Epidermal melanocyte (primary cell): ENCODE data around the gene CDH6.

Experiments
- DNase-seq: peaks from one replicate; pipeline ENCODE4 v3.0.0; 2011; ENCODE audit warnings: low spot score; ENCODE audit not compliant: insufficient read length

Gene CDH6

GRCh38 chr5:31250201-31250600, 56.7 kb downstream of the CDH6 start:
- DNase-seq: no peak

- DNase-seq: no peak
These were observed 57.5 kb downstream of the CDH6 start for GRCh38 chr5:31251032-31251431.

- no peak for DNase-seq
These were observed 61.6 kb downstream of the CDH6 start for GRCh38 chr5:31255041-31255440.

GRCh38 chr5:31268256-31268655, 74.8 kb downstream of the CDH6 start:
- DNase-seq: no peak

GRCh38 chr5:31268686-31269085, 75.2 kb downstream of the CDH6 start:
- no peak for DNase-seq

- DNase-seq: no peak
These were observed 75.8 kb downstream of the CDH6 start for GRCh38 chr5:31269259-31269658.

GRCh38 chr5:31270396-31270795, 76.9 kb downstream of the CDH6 start:
- DNase-seq: no peak

GRCh38 chr5:31271567-31271966, 78.1 kb downstream of the CDH6 start:
- no peak for DNase-seq

GRCh38 chr5:31273161-31273560, 79.7 kb downstream of the CDH6 start:
- no peak for DNase-seq

GRCh38 chr5:31273631-31274378, 80.3 kb downstream of the CDH6 start:
- no peak for DNase-seq

- no peak for DNase-seq
These were observed 86.7 kb downstream of the CDH6 start for GRCh38 chr5:31280210-31280609.

- DNase-seq: no peak
These were observed 89.8 kb downstream of the CDH6 start for GRCh38 chr5:31283326-31283725.

- no peak for DNase-seq
These were observed 91.5 kb downstream of the CDH6 start for GRCh38 chr5:31285025-31285424.

- no peak for DNase-seq
These were observed 94.5 kb downstream of the CDH6 start for GRCh38 chr5:31287985-31288384.

- DNase-seq: no peak
These were observed 95.9 kb downstream of the CDH6 start for GRCh38 chr5:31289429-31289828.

GRCh38 chr5:31291323-31291854, 97.9 kb downstream of the CDH6 start:
- DNase-seq: no peak

GRCh38 chr5:31300501-31300900, 107.0 kb downstream of the CDH6 start:
- no peak for DNase-seq

- DNase-seq: no peak
These were observed 108.3 kb downstream of the CDH6 start for GRCh38 chr5:31301833-31302232.

GRCh38 chr5:31303688-31304087, 110.2 kb downstream of the CDH6 start:
- no peak for DNase-seq

- no peak for DNase-seq
These were observed 124.2 kb downstream of the CDH6 start for GRCh38 chr5:31317665-31318064.

GRCh38 chr5:31319335-31319734, 125.8 kb downstream of the CDH6 start:
- no peak for DNase-seq

- no peak for DNase-seq
These were observed 129.5 kb downstream of the CDH6 start for GRCh38 chr5:31322946-31323345.

- DNase-seq: no peak
These were observed 131.4 kb downstream of the CDH6 start for GRCh38 chr5:31324842-31325241.
